Transverse colon (tissue), 4 donors: ENCODE data around the gene EIF4ENIF1. TPM values are rescaled to one million over a fixed set of nuclear protein-coding genes. Genes with fewer than 3 reads are reported as not detected.

ENCODE experiments used
- DNase-seq: peaks from one replicate; pipeline ENCODE4 v3.0.0-alpha.2; 2019
- H3K27ac ChIP-seq, 4 donors: fragments of 200-600 bp; sonication (generic); 2 replicates each; pipeline ENCODE4 v1.5.1; 2016 to 2018; ENCODE audit warnings: inconsistent platforms in 4 of 4
- H3K27me3 ChIP-seq: fragments of 200-600 bp; sonication (generic); 2 replicates; pipeline ENCODE4 v1.5.1; 2017; ENCODE audit warnings: inconsistent platforms
- H3K36me3 ChIP-seq, 4 donors: fragments of 200-600 bp; sonication (generic); 2 replicates each; pipeline ENCODE4 v1.5.1; 2017 to 2019; ENCODE audit warnings: inconsistent platforms in 4 of 4
- H3K4me1 ChIP-seq, 4 donors: fragments of 200-600 bp; sonication (generic); 2 replicates each; pipeline ENCODE4 v1.5.1; 2017 to 2020; ENCODE audit warnings: inconsistent platforms in 4 of 4
- H3K4me3 ChIP-seq, 4 donors: fragments of 200-600 bp; sonication (generic); 1 replicate in 1 of 4; 2 replicates in 3 of 4; pipeline versions ENCODE4 v1.5.1 to v1.6.1; 2017 to 2019; ENCODE audit warnings: inconsistent platforms in 4 of 4
- H3K9me3 ChIP-seq, 2 donors: fragments of 200-600 bp; sonication (generic); 2 replicates each; pipeline ENCODE4 v1.5.1; 2017 to 2019; ENCODE audit warnings: inconsistent platforms in 2 of 2
- CTCF ChIP-seq, 5 experiments: fragments of 200-600 bp in 3 of 5; fragments of 450-650 bp in 2 of 5; sonication (generic) in 3 of 5; IDR thresholded peaks; 1 replicate in 2 of 5; 2 replicates in 3 of 5; pipeline ENCODE4 v1.5.1; 2016 to 2017; ENCODE audit warnings: antibody characterized with exemption in 5 of 5, inconsistent platforms in 3 of 5, mild to moderate bottlenecking in 2 of 5, moderate library complexity in 1 of 5
- EP300 ChIP-seq: sonication (generic); formaldehyde crosslinking; IDR thresholded peaks from one replicate; pipeline ENCODE4 v1.6.1; 2017; ENCODE audit warnings: antibody characterized with exemption, low read depth
- POLR2A ChIP-seq: fragments of 450-650 bp; IDR thresholded peaks from one replicate; pipeline ENCODE4 v1.6.1; 2016; ENCODE audit warnings: antibody characterized with exemption, mild to moderate bottlenecking, moderate library complexity
- POLR2AphosphoS5 ChIP-seq, 3 donors: sonication (generic); formaldehyde crosslinking; IDR thresholded peaks; one replicate each; pipeline ENCODE4 v1.6.1; 2016; ENCODE audit warnings: antibody characterized with exemption in 3 of 3
- WGBS, 2 donors: methylation state at CpG; one replicate each; pipeline ENCODE4 v1.1.5; 2018; ENCODE audit warnings: low coverage in 1 of 2; 5-methylcytosine and 5-hydroxymethylcytosine counted together
- in situ Hi-C, 4 donors: fragments of 200-750 bp; cut with MboI; loops; one replicate each; pipeline versions ENCODE4 v1.15.0 to v1.15.1; 2017; ENCODE audit warnings: low sequenced_read_pairs in 3 of 4, low pct_ligation_motif_present in 1 of 4, low pct_unique_long_range_greater_than_20kb in 1 of 4
- intact Hi-C: fragments of 100-400 bp; cut with DNase I; formaldehyde crosslinking; loops from one replicate; pipeline ENCODE4 v1.15.1; 2023; ENCODE audit warnings: low total_unique reads
- small RNA-seq, 4 donors: library from RNA; depleted of rRNA; stranded (forward); fragments of <200 nt; gene quantifications; one replicate each; pipeline ENCODE3, GENCODE V24; 2016
- total RNA-seq, 4 donors: library from RNA; depleted of rRNA; stranded (reverse); fragments of >200 nt; gene quantifications; one replicate each; pipeline ENCODE4 v1.1.0, GENCODE V29; 2016

EIF4ENIF1 gene
- total RNA-seq, 4 donors from 2014 or later, result 14.4 to 66.1 (median 17.2) TPM

GRCh38 chr22:31393893-31394292, 95.7 kb downstream of the EIF4ENIF1 start:
- Histone ChIP-seq H3K4me1 (peaks cover 0 to 8% (median 3%) of the 10 kb centered on the region in 4 donors), H3K9me3 (no peaks in the 10 kb centered on the region), H3K27ac (no peak overlapping the region), H3K36me3 (no peaks in the 10 kb centered on the region), H3K27me3 (no peaks in the 10 kb centered on the region), H3K4me3 (no peak overlapping the region)
- WGBS, 2 donors, result 100% methylated on average over 2 of the region's 2 CpGs; no CpG with 5 or more reads in 1 of the 2 donors
- TF ChIP-seq POLR2AphosphoS5 (IDR thresholded peaks at IDR 0.05), result no peak
- no peak for TF ChIP-seq CTCF (IDR thresholded peaks at IDR 0.05)
- TF ChIP-seq POLR2A, result no peak
- no peak for TF ChIP-seq EP300
- in situ Hi-C loops (loop anchor here in 1 of 4 donors (5.0 kb wide), 1 partner anchor 37 kb away; no protein-coding TSS in a partner anchor), intact Hi-C loops (no loop called here)
- DNase-seq, result no peak

Small RNA genes within 50 kb of the gene (small RNA-seq; reads per million reads assigned to genes)
- 0 reads per million in 4 donors for gene AL096701.2
- gene RNU6-28P, result 0 reads per million in 4 donors

Other genes with a start within 250 kb of the EIF4ENIF1 start
- 10 to 100 TPM; 11.6 to 46.7 (median 35.2) TPM for gene PIK3IP1, start 197.4 kb downstream of the EIF4ENIF1 start, total RNA-seq
- 10 to 100 TPM in 2 of 4 donors, 1 to 10 TPM in 2; 3.6 to 12.2 (median 8.7) TPM for gene PATZ1, start 143.5 kb downstream of the EIF4ENIF1 start, total RNA-seq
- gene DRG1, start 90.2 kb downstream of the EIF4ENIF1 start, total RNA-seq, result 10 to 100 TPM in 3 of 4 donors, 1 to 10 TPM in 1; 4.6 to 39.2 (median 26.3) TPM
- gene SFI1, start 6.7 kb upstream of the EIF4ENIF1 start, total RNA-seq, result 100 to 1,000 TPM in 2 of 4 donors, 10 to 100 TPM in 2; 55.3 to 157 (median 90.1) TPM
- 100 to 1,000 TPM in 1 of 4 donors, 10 to 100 TPM in 3; 33.7 to 111 (median 47.7) TPM for gene PISD, start 172.4 kb upstream of the EIF4ENIF1 start, total RNA-seq